ENCODE data around the gene SRGAP2C.
"Not testable (repeated sequence)": the region's sequence is repeated elsewhere in the genome, so short reads cannot be mapped to it uniquely, and the experiment has no call there.

GRCh38 chr1:121324726-121325125, 140.0 kb downstream of the SRGAP2C start:
- TF ChIP-seq, protein P1, sequence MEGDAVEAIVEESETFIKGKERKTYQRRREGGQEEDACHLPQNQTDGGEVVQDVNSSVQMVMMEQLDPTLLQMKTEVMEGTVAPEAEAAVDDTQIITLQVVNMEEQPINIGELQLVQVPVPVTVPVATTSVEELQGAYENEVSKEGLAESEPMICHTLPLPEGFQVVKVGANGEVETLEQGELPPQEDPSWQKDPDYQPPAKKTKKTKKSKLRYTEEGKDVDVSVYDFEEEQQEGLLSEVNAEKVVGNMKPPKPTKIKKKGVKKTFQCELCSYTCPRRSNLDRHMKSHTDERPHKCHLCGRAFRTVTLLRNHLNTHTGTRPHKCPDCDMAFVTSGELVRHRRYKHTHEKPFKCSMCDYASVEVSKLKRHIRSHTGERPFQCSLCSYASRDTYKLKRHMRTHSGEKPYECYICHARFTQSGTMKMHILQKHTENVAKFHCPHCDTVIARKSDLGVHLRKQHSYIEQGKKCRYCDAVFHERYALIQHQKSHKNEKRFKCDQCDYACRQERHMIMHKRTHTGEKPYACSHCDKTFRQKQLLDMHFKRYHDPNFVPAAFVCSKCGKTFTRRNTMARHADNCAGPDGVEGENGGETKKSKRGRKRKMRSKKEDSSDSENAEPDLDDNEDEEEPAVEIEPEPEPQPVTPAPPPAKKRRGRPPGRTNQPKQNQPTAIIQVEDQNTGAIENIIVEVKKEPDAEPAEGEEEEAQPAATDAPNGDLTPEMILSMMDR (IDR thresholded peaks at IDR 0.05): not testable (repeated sequence)
- not testable (repeated sequence) for TF ChIP-seq POLR2A (IDR thresholded peaks at IDR 0.05); POLR2AphosphoS5 (IDR thresholded peaks at IDR 0.05); EP300 (IDR thresholded peaks at IDR 0.05; ENCODE audit: low read depth)
